Forelimb muscle (tissue), 1 donor: Measurements from ENCODE around the gene BMP6. TPM values are rescaled to one million over a fixed set of nuclear protein-coding genes. Genes with fewer than 3 reads are reported as not detected.

ENCODE experiments used
- DNase-seq: peaks from one replicate; pipeline ENCODE4 v3.0.0-alpha.2; 2013; ENCODE audit warnings: low read depth
- polyA plus RNA-seq: library from polyadenylated mRNA; unstranded; fragments of 120-200 nt; gene quantifications from one replicate; pipeline ENCODE4 v1.2.1, GENCODE V29; 2013; ENCODE audit not compliant: insufficient read length

Gene BMP6
- polyA plus RNA-seq, 1 donor: 0.82 TPM

DNA sequence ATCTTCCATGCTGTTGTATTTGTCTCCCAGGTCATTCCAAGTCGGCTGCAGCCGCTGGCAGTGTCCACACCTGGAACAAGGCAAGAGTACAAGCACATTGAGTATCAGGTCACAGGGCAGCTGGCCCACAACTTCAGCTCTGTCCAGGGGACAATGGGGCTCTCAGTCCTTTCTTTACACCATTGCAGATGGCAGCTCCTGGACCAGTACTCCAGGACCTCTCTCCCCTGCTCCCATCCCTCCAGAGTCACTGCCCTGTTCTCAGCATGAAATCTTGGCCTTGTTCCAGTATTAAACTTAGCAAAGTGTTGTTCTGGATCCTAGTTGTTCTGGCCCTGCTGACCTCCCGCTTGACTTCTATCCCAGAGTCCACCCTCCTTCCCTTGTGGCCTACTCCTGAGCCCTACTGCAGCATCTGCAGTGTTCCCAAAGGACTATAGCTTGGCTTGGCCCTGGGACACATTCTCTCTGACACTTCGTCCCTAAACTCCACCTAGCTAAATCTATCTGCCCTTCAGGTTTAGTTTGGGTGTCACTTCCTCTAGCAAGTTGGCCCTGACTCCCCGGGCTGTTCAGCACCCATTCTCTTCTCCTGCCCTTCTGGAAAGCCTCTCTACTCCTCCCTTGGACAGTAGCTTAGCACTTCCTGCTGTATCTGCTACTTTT lies 178.9 kb downstream of the BMP6 start:
- no peak for DNase-seq

DNA sequence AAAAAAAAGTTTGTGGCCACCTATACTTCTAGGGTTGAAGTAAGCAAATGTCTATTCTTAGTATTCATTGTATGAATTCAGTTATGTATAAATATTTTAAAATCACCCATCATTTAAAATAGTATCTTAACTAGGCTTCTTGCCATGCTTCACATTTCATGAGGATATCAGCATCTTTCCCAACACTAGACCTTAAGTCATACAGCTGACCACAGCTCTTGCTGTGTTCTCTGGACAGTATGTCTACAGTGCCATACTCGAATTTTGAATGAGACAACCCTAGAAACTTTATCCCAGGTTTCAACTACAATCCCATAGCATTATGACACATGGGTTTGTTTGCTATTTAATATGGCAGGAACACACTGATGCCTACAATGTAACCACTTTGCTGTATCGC lies 179.5 kb downstream of the BMP6 start:
- DNase-seq: no peak

DNA sequence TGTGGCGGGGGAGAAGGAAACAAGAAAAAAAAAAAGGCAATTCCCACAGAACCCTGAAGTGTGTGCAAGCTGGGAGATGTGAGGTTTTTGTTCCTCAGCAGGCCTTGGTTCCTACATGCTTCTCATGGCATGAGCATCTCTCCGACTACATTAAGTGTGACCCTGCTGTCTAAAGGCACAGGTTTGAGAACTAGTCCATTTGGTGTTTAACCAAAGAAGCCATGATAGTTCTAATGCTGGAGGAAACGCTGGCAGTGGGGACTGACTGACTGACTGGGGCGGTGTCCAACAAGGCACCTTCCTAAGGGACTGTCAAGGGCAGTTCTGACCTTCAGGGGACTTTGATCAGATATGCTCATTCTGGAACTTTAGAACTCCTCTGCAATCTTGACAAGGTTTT lies 180.8 kb downstream of the BMP6 start:
- DNase-seq: no peak

DNA sequence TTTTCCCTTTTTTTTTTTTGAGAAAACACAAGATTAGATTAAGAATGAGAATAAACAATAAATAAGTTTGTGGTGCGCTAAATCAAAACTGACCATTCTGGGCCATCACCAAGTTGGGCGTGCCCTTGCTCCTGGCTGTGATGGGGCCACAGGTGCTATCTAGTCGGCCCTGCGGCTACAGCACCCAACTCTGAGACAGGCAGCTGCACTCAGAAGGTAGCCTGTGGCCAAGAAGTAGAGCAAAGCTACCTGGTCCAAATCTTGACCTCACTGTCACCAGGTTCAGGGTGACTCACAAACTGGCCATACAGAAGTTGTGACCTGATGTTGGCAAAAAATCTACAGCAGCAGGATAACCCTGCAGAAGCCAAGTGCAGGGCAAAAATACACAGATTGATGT lies 181.3 kb downstream of the BMP6 start:
- no peak for DNase-seq

DNA sequence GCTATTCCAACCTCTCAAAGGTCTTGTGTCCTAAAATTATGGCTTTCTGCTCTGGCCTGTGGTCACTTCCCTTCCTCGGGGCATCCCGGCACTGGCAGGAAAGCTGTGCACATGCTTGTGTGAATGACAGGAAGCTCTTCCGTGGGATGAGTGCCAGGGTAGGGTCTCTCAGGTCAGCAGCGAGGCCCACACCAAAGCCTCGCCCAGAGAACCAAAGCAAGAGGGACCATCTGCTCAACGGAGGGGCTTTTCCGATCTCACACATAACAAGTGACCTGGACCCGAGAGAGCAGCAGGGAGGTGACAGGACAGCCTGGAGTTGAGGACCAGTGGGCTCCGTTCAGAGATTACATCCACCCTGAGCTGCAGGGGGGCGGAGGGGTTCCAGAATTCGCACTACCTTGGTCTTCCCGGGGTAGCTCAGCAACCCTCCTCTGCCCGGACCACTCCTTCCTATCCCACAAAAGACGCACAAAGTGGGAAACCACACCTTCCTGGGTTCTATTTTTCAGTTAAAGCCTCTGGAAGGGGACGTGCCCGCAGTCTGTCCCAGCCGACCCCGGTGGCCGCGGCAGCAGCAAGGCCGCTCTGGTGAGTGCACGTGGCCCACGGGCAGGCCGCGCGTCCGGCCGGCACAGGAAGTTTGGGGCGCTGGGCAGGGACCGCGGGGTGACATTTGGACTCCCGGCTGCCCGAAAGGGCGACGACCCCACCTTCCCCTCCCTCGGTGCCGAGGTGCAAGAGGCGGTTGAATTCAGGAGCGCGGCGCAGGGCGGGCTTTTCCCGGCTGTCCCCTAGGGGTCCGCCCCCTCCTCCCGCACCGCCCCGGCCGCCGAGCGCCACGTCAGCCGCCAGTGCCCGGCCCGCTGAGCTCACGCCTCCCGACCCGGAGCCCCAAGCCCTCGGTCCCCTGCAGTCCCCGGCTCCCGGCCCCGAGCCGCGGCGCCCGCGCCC lies 183.7 kb downstream of the BMP6 start:
- no peak for DNase-seq

DNA sequence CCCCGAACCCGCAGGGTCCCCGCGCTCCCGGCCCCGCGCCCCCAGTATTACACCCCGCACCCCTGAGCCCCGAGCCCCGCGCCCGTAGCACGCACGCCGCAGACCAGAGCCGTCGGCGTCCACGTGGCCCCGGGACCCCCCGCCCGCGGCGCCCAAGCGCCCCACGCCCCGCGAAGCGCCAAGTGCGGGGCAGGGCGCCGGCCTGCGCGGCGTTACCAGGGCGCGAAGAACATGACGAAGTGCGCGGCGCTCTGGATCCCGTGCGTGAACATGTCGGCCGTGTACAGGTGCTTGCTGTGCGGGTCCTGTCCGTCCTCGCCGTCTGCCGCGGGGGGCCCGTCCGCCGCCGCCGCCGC lies 184.4 kb downstream of the BMP6 start:
- DNase-seq: no peak

DNA sequence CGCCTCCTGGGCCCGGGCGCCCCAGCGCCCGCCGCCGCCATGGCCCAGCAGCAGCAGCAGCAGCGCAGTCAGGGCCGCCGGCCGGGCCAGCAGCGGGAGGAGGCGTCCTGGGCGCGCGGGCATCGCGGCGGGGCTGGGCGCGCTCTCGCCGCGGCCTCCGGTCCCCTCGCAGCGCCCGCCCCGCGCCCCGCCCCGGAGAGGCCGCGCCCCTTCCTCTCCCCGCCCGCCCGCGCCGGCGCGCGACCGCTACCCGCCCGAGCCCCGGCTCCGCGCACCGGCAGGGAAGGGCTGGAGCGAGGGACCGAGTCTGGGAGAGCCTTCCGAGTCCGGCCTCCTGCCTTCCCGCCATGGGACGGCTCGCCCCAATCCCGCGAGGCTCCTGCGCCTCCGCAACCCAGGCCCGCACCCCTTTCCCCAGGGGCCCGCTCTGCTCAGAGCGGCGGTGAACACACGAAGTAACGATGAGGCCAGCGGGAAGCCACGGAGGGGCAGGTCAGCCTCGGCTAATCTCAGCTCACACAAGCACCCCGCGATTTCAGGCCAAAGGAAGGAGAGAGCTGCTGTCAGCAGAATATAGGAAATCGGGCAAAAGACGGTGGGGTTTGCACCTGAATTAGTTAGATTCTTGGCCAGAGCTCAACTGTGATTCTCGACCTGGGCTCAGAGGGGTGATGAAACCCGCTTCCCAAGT lies 184.9 kb downstream of the BMP6 start, which contains the start of gene TXNDC5:
Gene TXNDC5, minus strand, starts transcription at position 135 of the 691 bp plus-strand sequence. Its CDS starts 12 bp downstream, at position 123.
- no peak for DNase-seq

DNA sequence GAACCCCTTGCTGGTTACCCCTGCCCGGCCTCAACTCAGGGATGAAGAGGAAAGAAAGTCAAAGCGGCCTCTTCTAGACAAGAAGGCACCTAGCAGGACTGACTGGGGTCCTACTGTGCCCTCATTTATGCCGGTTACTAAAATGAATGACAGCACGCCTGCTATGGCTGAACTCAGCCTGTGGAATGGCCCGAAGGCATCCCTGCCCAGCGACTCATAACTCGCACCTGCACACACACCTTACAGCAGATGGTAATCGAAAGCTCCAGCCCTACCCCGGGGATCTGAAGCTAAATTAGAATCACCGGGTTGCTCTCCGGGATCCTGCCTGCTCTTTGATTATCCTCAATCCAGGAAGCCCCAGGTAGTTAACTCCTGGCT lies 185.4 kb downstream of the BMP6 start:
- DNase-seq: no peak

DNA sequence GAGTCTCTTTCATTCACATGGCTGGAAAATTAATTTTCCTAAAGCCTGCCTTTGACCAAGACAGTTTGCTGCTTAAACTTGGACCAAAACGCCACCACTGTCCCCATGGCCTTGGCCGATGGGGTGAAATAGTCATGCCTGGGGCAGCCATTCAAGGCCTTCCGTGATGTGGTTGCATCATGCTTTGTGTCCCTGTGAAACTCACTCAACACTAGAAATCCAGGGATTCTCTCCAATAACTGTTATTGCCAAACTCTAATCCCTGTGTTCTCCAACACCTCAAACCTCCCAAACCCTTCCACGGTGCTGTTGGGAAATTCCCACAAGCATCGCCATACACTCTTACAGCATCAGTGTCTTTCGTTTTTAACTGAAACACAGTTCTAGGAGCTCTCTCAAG lies 186.1 kb downstream of the BMP6 start:
- DNase-seq: no peak

DNA sequence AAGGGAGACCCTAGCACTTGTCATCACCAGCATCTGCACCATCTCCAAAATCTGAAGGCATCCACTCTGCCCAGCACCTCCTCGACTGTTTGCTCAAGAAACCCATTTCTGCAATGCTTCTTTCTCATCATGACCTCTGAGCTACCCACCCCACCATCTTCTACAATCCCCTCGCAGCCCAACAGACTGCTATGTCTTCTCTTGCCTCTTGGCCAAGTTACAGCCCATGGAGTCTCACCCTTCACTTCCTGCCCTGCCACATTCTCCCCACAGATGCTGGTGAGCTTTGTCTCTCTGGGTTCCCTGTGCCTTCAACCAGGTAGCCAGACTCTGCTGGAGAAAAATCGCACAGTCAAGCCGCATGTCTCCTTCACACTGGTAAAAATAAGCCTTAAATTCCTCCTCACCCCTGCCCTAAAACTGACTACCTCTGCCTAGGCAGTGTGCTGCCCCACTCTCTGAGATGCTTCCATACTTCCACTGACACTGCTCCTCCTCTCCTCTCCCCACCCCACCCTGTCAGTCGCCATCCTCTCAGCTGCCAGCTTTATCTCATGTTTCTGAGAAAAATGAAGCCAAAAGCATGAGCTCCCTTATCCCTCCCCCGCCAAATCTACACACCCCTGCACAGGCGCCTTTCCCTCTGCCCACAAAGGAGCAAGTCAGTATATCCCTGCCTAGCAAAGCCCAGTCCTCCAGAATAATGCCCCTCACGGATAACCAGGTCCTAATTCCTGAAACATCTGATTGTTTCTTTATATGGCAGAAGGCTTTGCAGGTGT lies 187.0 kb downstream of the BMP6 start:
- no peak for DNase-seq

DNA sequence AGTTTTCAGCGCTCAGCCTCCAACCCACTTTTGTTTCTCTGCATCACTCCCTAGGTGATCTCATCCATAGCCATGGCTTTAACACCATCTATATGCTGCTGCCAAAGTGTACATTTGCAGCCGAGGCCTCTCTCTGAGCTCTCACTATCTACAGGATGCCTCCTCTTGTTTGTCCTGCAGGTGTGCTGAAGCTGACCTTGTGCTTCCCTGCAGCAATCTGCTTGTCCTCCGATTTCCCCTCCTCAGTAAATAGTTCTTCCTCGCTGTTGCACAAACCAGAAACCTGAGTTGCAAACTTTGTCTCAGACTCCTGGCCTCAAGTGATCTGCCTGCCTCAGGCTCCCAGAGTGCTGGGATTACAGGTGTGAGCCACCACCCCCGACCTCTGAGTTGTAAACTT lies 188.4 kb downstream of the BMP6 start:
- no peak for DNase-seq

DNA sequence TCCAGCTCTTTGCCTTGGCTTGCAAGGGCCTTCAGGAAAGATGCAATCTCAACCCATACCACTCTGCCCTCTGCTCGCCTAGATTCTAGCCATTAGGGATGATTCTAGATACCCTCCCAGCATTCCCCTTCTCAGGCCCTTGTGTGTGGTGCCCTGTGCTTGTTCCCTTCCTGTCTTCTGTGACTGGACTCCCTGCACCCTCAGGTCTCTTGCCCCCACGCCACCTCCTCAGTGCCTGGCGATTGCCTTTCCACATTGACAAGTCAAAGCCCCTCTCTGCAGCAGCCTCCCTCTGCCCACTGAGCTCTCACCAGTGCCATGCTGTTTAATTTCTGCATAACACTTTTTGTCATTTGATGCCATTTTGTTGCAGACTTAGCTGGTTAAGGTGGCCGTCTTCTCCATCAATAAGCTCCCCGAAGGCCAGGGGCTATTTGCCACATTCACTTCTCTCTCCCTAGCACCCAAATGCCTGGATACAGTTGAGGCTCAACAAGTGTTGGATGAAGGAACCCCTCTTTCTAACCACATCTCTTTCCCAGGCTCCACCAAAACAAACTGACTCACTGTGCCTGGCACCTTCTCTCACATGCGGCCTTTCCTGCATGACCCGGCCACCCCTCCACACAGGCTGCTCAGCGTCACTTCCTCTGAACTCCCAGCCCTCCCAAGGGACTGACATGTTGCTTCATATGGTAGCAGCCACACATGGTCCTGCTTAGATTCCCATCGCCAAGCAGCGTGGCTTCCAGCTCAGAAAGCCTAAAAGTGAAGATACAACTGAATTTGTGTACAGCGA lies 189.3 kb downstream of the BMP6 start:
- DNase-seq: no peak

DNA sequence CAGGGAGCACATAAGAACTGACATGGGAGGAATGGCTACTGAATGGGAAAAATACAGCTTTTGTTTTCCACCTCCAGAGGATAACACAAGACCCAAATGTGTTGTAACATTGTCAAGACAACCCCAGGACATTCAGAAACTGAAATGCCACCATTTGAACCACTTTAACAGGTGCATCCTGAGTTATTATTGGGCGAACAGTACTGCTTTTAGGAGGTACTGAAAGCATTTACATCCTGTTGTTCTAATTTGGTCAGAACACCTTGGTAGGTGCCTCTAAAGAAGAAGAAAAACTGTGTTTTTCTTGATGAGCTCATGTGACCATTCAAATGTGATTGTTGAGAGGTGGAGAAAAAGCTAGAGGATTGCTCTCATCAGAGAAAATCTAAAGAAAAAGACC lies 191.1 kb downstream of the BMP6 start:
- DNase-seq: no peak

DNA sequence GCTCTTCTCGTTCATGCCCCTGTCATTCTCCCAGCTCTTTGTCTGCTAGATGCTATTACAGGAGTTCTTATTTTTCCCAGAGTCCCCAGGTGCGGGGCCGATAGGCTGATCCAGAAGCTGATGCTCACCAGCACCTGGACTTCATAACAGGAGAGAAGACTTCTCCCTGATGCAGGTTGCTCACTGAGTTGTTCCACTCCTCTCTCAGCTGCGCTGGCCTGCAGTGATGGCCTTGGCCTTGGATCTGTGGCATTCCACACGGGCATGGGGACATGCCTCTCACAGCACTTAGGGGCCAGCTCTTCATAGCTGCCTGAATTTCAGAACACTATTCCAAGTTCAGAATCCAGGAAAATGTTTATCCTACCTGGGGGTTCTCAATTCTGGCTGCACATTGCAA lies 191.8 kb downstream of the BMP6 start:
- DNase-seq: no peak

DNA sequence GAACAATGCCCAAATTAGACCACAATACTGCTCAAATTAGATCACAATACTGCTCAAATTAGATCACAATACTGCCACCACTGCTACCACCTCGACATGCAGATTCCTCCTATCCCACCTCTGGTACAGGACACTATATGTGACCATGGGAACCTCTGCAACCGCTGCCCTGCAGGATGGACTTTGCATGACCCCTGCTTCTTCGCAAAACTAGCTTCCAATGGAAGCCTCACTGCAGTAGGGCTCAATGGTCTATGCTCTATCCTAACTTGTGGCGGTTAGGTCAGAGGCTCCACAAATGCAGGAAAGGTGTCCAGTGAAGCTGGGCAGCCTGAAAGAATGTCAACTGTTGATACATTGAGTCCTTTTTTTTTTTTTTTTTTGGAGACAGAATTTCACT lies 192.5 kb downstream of the BMP6 start:
- DNase-seq: no peak

DNA sequence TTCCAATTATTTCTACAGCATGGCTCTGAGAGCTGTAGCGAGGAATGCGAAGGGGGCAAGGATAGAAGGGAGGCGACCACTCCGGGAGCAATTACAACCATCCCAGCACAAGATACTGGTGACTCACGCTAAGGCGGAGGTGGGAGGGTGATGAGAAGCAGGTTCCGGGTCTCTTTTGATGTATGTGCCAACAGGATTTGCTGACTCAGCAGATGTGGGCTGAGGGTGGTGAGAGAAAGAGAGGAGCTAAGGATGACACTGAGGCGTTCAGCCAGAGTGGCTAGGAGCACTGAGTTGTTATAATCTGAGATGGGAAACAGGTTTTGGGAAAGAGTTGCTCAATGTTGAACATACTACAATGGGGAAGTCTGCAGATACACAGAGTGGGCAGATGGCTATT lies 194.0 kb downstream of the BMP6 start:
- no peak for DNase-seq

DNA sequence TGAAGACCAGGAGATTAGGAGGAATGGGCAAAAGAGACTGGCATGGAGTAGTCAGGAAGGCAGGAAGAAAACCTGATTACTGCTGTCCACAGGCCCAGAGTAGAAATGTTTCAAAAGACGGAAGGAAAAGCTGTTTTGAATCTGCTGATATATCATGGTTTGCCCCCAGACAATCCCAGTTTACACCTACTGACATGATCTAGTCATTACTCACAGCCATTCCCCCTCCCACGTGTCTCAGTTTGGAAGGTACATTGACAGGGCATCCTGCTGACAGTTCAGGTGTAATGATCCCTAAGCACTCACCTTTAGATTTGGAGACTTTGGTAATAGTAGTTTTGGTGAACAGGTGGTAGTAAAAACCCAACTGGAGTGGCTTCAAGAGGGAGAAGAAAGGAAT lies 194.5 kb downstream of the BMP6 start:
- DNase-seq: no peak

DNA sequence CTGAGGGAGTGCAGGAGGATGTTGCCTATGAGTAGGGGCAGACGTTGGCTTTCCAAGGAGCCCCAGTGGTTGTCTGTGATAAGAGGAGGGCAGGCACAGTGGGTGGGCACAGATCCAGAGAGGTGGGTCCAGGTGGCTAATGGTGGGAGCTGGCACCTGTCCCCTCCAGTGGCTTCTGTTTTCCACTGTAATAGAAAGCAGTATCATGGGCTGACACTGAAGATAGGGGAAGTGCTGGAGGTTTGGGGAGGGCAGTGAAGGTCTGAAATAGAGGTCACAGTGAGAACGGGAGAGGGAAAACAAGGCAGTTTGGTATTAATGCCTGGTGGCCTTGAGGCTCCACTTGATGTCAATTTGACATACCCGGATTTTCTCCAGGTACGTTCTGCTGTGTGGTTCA lies 195.1 kb downstream of the BMP6 start:
- no peak for DNase-seq

DNA sequence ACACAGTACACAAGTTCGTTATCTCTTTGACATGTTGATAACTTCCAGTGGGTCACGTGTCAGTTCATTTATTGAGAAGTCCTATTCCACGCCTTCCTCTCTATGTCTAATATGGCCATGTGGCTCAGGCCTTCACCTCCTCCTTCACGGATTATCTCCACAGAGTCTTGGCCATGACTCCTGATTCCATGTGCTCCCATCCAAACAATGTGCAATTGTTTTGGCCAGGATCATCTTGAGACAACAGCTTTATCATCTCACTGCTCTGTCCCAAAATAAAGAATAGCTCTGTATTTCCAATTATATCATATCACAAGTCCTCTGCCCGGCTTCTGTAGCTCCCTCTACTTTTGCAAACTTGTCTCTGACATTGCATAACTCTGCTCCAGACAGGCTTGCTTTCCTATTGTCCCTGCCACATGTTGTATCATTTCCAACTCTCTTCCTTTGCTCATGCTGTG lies 195.8 kb downstream of the BMP6 start:
- no peak for DNase-seq

DNA sequence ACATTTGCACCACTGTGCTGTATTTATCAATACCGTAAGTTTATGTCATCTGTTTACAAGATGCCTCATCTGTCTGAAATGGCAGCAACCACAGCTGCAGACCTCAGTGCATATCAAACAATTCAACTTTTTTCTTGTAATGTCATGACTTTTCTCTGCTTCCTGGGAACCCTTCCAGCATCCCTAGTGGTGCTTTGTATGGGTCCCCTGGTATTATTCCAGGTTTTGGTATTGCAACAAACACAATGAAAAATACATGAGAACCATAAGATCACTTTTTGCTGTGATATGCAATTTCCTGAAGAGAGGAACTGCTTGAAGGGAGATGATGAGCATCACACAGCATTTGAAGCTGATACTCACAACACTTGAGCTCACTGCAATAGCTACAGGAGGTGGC lies 196.7 kb downstream of the BMP6 start:
- no peak for DNase-seq

DNA sequence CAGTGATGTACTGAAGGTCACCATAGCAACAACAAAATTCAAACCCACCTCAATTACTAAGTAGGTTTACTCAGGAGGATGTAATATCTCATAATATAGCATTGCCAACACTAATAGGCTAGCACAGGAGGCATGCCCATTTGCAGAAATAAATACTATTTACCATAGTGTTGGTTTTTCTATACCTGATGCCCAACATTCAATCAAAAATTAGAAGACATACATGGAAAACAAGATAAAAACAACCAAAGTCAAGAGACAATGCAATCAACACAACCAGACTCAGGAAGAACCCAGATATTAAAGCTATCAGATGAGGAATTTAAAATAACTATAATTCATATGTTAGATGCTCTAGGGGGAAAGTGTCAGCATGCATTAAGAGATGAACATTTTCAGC lies 199.0 kb downstream of the BMP6 start:
- no peak for DNase-seq
